Umbilical cord (tissue), 2 donors: ENCODE results near the gene TRIM31. TPM values are rescaled to one million over a fixed set of nuclear protein-coding genes. Genes with fewer than 3 reads are reported as not detected.

Experiments used
- DNase-seq: peaks from one replicate; pipeline ENCODE4 v3.0.0-alpha.2; 2015; ENCODE audit warnings: low spot score
- total RNA-seq: library from RNA; depleted of rRNA; stranded (reverse); fragments of >200 nt; gene quantifications from one replicate; pipeline ENCODE4 v1.2.3, GENCODE V29; 2014; ENCODE audit warnings: low replicate concordance; ENCODE audit not compliant: insufficient read depth

Gene TRIM31
- total RNA-seq, 1 donor from 2014 or later = 1.7 TPM

- no peak for DNase-seq
These were observed 57.4 kb downstream of the TRIM31 start for GRCh38 chr6:30055513-30055912.

- DNase-seq = no peak
These were observed 59.2 kb downstream of the TRIM31 start for GRCh38 chr6:30053682-30054081.

Other genes with a start within 250 kb of the TRIM31 start
- 206 TPM for gene HLA-A, start 170.6 kb downstream of the TRIM31 start, total RNA-seq
- gene POLR1H, start 51.8 kb downstream of the TRIM31 start, total RNA-seq = 27.7 TPM
- 8.9 TPM for gene PPP1R11, start 45.9 kb downstream of the TRIM31 start, total RNA-seq
- gene RNF39, start 37.3 kb downstream of the TRIM31 start, total RNA-seq = 1.7 TPM
- gene TRIM40, start 23.1 kb upstream of the TRIM31 start, total RNA-seq = 0.48 TPM
- 4.3 TPM for gene TRIM10, start 48.1 kb upstream of the TRIM31 start, total RNA-seq
- 0.48 TPM for gene TRIM15, start 50.5 kb upstream of the TRIM31 start, total RNA-seq
- 15.6 TPM for gene TRIM26, start 100.3 kb upstream of the TRIM31 start, total RNA-seq
- 5.5 TPM for gene TRIM39, start 213.8 kb upstream of the TRIM31 start, total RNA-seq
- gene RPP21, start 232.1 kb upstream of the TRIM31 start, total RNA-seq = 30.6 TPM